IgD-negative memory B cell (primary cell): ENCODE data around the gene WASF2. TPM values are rescaled to one million over a fixed set of nuclear protein-coding genes. Genes with fewer than 3 reads are reported as not detected.
A peak's percentile ranks its signal among the peaks of the same experiment; 100 is the strongest.

ENCODE experiments used
- H3K27ac Mint-ChIP-seq, 3 donors: one replicate each; pipeline ENCODE4 v1.8.0; 2020 to 2022; ENCODE audit warnings: mild to moderate bottlenecking in 3 of 3, mixed read lengths in 3 of 3, moderate library complexity in 1 of 3
- H3K27me3 Mint-ChIP-seq: one replicate; pipeline ENCODE4 v1.8.0; 2021; ENCODE audit warnings: mixed read lengths
- H3K36me3 Mint-ChIP-seq: one replicate; pipeline ENCODE4 v1.8.0; 2020; ENCODE audit warnings: mild to moderate bottlenecking, mixed read lengths
- H3K4me1 Mint-ChIP-seq, 3 donors: one replicate each; pipeline ENCODE4 v1.8.0; 2020 to 2022; ENCODE audit warnings: mixed read lengths in 3 of 3, mild to moderate bottlenecking in 1 of 3
- H3K4me3 Mint-ChIP-seq, 4 donors: one replicate each; pipeline ENCODE4 v1.8.0; 2020 to 2022; ENCODE audit warnings: mild to moderate bottlenecking in 4 of 4, mixed read lengths in 4 of 4, moderate library complexity in 3 of 4
- H3K9me3 Mint-ChIP-seq, 3 donors: one replicate each; pipeline ENCODE4 v1.8.0; 2020 to 2021; ENCODE audit warnings: mixed read lengths in 3 of 3, mild to moderate bottlenecking in 1 of 3
- polyA plus RNA-seq: library from polyadenylated mRNA; unstranded; fragments of 300-500 nt; fragmentation: Illumina TruSeq; gene quantifications from one replicate; pipeline ENCODE4 v1.2.3, GENCODE V29; 2021

WASF2 gene
- polyA plus RNA-seq, 1 donor from 2014 or later = 105 TPM

DNA sequence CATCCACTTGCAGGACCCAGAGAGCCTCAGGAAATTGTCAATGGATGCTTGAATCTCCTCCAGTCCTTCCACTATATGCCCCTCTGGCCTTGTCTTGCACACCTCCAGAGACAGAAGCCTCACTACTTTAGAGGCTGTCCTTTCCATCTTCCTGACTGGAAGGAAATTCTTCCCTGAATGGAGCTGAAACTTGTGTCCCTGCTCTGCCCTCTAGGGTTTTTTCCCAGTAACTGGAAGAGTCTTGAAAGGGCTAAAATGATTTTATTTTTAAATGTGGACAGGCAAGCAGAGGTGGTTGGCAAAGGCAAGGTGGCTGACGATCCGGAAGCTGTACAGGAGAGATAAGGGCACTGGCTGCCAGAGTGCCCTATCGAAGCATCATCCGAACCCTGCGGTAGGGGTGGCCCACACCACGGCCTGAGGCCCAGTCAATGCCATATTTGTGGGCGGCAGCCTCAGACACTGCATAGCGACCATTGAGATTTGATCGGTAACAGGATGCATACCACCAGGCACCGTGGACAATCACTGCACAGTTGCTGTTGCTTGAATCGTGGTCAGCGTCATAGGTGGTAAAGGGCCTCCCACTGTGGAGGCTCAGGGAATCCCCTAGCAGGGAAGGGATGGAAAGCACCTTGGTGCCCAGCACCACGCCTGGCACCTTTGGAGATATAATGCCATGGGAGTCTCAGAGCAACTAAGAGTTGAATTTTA, 120.9 kb downstream of the WASF2 start:
- H3K27ac Mint-ChIP-seq = peak overlapping the region; percentile 7 to 85 (median 78)
- H3K27me3 Mint-ChIP-seq = no peaks in the 10 kb centered on the region
- peak overlapping the region in 3 of 4 donors; percentile 67 to 90 (median 86) for H3K4me3 Mint-ChIP-seq
- no peaks in the 10 kb centered on the region for H3K9me3 Mint-ChIP-seq
- H3K4me1 Mint-ChIP-seq = peaks cover 26 to 47% (median 33%) of the 10 kb centered on the region in 3 donors
- no peaks in the 10 kb centered on the region for H3K36me3 Mint-ChIP-seq

DNA sequence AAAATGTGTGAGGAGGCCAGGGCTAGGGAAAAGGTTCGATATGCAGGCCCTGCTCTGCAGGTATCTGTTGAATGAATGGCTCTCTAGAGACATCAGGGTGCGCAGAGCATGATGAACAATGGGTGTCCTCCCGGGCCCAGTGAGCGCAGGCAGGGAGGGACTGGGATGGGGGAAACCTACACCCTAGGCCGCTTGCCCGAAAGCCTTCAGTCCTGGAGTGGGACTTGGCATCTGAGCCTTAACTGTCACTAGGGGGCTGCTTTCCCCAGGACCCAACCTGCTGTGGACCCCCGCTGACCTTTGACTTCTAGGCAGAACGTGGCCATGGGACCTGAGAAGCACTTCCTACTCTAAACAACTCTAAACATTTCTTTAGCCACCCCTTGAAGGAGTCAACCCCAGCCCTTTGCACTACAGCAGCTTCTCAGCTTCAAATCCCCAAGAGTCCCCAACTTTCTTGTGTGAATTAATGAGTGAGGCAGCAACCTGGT, 122.8 kb downstream of the WASF2 start:
- Mint-ChIP-seq H3K27me3 (no peaks in the 10 kb centered on the region), H3K27ac (no peak overlapping the region), H3K36me3 (no peaks in the 10 kb centered on the region), H3K4me1 (peaks cover 24 to 43% (median 30%) of the 10 kb centered on the region in 3 donors), H3K9me3 (no peaks in the 10 kb centered on the region), H3K4me3 (peak overlapping the region; percentile 73 to 91 (median 77))

DNA sequence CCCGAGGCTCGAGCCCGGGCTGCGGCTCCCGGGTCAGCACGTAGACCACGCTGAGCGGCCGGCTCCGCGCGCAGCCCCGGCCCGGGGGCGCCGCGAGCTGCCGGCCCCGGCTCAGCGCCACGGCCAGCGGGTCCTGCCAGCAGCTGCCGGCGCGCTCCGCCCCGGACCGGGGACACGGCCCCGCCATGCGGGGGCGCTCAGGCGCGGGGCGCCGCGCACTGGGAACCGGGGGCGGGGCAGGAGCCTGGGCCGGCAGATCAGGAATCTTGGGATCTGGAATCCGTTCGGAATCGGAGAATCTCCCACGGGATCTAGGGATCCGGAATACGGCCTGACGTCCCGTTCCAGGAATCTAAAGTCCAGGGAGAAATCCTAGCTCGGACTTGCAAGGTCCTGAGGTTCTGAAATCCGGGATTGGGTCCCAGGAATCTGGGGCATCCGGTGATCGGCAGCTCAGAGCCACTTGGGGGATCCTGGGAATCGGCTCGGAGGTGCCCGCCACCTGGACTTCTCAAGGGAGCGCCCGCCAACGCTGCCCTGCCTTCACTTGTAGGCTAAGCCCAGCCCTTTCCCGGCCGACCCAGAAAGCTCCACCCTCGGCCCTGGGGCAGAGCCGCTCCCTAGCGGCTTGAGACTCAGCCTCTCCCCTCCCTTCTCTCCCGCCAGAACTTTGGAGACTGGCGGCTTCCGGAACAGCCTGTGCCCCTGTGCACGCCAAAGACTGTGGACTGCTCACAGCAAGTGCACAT, 123.4 kb downstream of the WASF2 start, which contains the start of gene MAP3K6:
TSS of gene MAP3K6 (minus strand) at position 551 of the 749 bp plus-strand sequence. CDS start at position 187, 364 bp downstream.
- peak within 1 kb of the TSS; percentile 83 to 96 (median 91) for H3K4me3 Mint-ChIP-seq
- H3K4me1 Mint-ChIP-seq = peaks cover 22 to 38% (median 26%) of the 10 kb centered on the region in 3 donors
- peak within 1 kb of the TSS in 1 of 3 donors; percentile 61 for H3K27ac Mint-ChIP-seq
- H3K9me3 Mint-ChIP-seq = no peaks in the 10 kb centered on the region
- no peaks in the 10 kb centered on the region for H3K36me3 Mint-ChIP-seq
- H3K27me3 Mint-ChIP-seq = no peaks in the 10 kb centered on the region

DNA sequence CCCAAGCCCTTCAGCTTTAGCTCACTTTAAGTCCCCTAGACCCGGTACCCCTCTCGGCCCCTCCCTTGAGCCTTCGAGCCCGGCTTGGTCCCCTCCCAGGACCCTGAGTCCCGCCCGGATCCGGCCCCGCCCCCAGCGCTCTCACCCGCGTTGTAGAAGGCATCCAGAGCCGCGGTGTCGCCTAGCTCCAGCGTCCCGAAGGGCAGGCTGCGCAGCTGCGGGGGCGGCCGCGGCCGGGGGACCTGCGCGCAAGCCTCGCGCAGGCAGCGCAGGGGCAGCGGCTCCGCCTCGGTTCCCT, 123.9 kb downstream of the WASF2 start:
- Mint-ChIP-seq H3K27ac (peak overlapping the region in 1 of 3 donors; percentile 61), H3K9me3 (no peaks in the 10 kb centered on the region), H3K36me3 (no peaks in the 10 kb centered on the region), H3K4me1 (peaks cover 22 to 37% (median 26%) of the 10 kb centered on the region in 3 donors), H3K27me3 (no peaks in the 10 kb centered on the region), H3K4me3 (peak overlapping the region; percentile 83 to 96 (median 91))

DNA sequence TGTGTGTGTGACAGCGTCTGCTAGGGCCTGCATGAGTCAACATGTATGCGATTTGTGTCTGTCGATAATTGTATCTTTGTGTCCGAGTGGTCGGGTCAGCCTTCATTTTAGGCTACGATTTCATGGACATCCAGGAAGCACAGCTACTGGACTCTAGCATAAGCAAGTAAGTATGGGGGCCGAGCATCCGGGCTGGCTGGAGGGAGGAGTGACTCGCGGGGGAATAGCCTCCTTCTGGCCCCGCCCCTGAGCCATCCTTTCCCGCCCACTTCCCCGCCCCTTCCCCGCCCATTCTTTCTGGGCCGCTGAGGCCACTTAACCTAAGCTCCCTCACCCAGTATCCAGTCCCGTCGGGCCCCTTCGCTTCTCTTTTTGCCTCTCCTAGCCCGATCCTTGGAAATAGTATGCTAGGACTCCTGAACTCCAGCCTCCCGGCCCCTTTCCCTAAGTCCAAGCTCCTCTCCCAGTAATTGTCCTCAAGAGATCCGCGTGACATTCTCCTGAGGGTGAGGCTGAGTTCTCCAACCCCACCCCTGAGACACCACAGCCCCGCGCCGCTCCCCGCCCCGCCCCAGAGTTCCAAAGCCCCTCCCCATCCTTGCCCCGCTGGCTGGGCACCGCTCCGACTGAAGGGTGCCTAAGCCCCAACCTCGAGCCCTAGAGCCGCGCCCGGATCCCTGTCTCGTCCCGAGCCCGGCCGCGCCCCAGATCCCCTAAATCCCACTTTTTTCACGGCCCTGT, 124.4 kb downstream of the WASF2 start:
- Mint-ChIP-seq H3K4me3 (peak overlapping the region; percentile 83 to 96 (median 91)), H3K9me3 (no peaks in the 10 kb centered on the region), H3K27me3 (no peaks in the 10 kb centered on the region), H3K36me3 (no peaks in the 10 kb centered on the region), H3K4me1 (peaks cover 22 to 34% (median 26%) of the 10 kb centered on the region in 3 donors), H3K27ac (peak overlapping the region in 2 of 3 donors; percentile 16 to 61)

DNA sequence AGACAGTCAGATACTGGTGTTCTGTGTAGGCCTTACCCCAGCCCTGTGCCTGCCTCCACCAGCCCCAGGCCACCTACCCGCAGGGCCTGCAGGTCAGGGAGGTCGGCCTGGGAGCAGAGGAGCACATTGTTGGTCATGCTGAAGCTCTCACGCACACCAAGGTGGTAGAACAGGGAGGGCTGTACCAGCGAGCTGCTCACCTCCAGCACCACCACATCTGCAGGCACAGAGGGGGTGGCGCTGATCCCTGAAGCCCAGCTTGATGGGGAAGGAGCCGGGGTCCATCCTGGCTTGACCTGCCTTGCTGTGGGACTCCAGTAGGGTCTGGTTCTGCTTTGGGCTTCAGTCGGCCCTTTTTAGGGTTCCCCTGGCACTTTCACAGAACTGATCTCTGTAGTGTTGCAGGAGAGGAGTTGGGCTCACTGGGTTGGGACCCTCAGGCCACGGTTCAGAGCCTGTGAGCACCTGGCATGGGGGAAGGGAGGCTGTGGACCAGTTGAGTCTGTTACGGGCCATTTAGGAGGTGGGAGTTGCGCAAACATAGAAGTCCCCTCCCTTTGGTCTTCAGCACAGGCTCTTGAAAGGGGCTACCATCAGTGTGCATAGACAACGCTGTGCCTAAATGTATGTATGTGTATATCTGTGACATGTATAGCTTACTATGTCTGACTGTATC, 125.1 kb downstream of the WASF2 start:
- H3K9me3 Mint-ChIP-seq = no peaks in the 10 kb centered on the region
- peak overlapping the region in 1 of 3 donors; percentile 61 for H3K27ac Mint-ChIP-seq
- no peaks in the 10 kb centered on the region for H3K36me3 Mint-ChIP-seq
- H3K27me3 Mint-ChIP-seq = peaks cover 2% of the 10 kb centered on the region
- H3K4me1 Mint-ChIP-seq = peaks cover 25 to 36% (median 28%) of the 10 kb centered on the region in 3 donors
- peak overlapping the region; percentile 83 to 96 (median 91) for H3K4me3 Mint-ChIP-seq

DNA sequence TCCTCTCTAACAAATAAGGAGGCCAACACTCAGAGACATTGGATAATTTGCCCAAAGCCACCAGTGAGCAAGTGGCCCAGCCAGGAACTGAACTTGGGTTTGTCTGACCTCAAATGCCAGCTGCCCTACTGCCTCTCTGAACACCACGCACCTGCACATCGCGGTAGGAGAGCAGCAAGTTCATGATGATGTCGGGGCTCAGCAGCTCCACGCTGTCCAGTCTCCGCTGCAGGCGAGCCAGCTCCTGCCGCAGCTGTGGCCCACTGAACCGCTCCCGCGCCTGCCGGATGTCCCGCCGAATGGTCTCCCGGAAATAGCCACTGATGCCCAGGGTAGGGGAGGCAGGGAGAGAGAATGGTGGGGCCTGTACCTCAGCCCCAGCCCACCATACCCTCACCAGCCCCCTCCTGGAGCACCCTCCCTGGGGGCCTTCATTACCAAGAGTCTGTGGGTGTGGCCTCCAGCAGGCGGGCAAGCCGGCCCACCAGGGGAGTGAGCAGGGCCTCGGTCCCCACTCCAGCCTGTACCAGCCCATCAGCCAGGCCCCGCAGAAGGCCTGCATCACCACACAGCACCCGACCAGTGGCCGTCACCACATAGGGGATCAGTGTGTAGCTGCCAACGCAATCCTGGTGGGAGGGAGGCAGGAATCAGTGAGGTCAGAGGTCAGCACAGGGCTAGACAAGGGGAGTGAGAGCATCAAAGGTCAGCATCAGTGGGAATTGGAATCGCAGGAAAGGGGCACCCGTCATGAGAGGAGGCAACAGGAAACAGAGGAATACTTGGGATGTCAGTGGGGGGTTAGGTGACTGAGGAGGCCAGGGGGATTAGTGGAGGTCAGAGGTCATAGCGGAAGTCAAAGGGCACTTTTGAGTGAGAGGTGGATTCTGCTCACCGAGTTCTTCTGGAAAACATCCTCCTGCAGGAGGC, 125.9 kb downstream of the WASF2 start:
- Mint-ChIP-seq H3K9me3 (no peaks in the 10 kb centered on the region), H3K36me3 (no peaks in the 10 kb centered on the region), H3K4me1 (peaks cover 23 to 34% (median 24%) of the 10 kb centered on the region in 3 donors), H3K4me3 (peak overlapping the region in 3 of 4 donors; percentile 12 to 58 (median 41)), H3K27me3 (peaks cover 2% of the 10 kb centered on the region), H3K27ac (peak overlapping the region in 1 of 3 donors; percentile 45)

DNA sequence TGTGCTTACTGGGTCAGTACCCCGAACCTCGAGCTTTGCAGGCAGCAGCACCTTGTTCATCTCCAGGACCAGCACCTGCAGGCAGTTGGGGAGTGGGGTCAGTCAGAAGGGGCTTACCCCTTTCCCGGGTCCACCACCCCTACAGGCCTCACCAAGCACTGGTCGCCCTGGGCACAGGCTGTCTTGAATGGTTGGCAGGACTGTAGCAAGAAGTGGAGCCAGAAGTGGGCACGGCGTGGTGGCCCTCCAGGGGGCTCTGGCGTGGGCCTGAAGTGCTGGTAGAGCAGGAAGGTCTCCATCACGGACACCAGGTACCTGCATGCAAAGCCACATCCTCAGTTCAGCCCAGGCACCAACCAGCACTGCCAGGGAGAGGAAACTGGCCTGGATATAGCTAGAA, 128.4 kb downstream of the WASF2 start:
- Mint-ChIP-seq H3K36me3 (no peaks in the 10 kb centered on the region), H3K4me3 (peak overlapping the region; percentile 12 to 70 (median 42)), H3K27ac (peak overlapping the region in 1 of 3 donors; percentile 47), H3K9me3 (no peaks in the 10 kb centered on the region), H3K4me1 (peaks cover 25 to 32% (median 29%) of the 10 kb centered on the region in 3 donors), H3K27me3 (peaks cover 2% of the 10 kb centered on the region)

DNA sequence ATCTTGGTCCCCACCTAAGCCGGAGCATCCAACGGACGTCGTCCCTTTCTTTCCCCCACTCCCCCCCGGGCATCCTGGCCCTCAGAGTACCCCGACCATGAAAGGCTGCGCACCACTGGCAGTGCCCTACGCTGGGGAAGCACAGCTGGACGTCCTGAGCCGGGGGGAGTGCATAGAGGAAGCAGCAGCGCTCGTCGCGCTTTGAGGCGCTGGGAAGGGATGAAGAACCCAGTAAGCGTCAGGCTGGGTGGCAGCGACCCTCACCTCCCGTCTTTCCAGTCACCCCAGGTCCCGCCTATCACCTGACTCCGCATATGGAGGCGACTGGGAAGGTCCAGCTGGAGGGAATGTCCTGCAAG, 128.9 kb downstream of the WASF2 start:
- no peak overlapping the region for H3K27ac Mint-ChIP-seq
- peak overlapping the region; percentile 12 to 86 (median 75) for H3K4me3 Mint-ChIP-seq
- no peaks in the 10 kb centered on the region for H3K36me3 Mint-ChIP-seq
- peaks cover 2% of the 10 kb centered on the region for H3K27me3 Mint-ChIP-seq
- no peaks in the 10 kb centered on the region for H3K9me3 Mint-ChIP-seq
- H3K4me1 Mint-ChIP-seq = peaks cover 25 to 33% (median 32%) of the 10 kb centered on the region in 3 donors

DNA sequence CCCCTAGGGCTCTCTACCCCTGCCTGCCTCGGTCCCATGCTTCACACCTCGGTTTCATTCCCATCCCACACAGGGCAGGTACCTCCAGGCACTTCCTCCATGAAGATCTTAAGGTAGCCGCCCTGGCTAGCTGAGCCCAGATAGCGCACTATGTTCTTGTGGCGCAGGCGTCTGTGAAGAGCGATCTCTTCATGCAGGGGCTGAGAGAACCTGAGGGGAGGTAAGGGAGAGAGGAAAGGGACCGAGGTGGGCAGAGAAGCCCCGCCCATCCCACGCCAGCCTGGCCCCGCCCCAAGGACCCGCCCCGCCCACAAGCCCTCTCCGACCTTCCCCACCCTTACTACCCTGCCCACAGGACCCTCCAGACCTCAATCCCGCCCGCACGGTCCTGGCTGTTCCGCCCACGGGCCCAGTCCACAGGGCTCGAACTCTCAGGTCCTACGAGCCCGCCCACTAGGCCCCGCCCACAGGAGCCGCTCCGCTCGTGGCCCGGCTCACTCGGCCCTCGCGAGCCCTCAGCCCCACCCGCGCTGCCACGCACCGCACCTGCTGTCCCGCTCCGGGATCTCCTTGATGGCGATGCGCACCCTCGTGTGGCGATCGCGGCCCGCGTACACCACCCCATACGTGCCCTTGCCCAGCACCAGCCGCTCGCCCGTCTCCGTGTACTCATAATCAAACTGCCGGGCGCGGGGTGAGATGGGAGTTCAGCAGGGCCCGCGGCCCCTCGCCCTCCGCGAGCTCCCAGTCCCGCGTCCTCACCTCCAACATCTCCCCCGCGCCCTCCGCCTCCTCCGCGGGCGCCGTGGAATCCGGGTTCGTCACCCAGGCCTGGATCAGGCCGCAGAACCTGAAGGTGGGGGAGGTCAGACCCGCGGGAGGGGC, 129.6 kb downstream of the WASF2 start:
- Mint-ChIP-seq H3K27ac (no peak overlapping the region), H3K4me1 (peaks cover 25 to 39% (median 32%) of the 10 kb centered on the region in 3 donors), H3K27me3 (peaks cover 2% of the 10 kb centered on the region), H3K9me3 (no peaks in the 10 kb centered on the region), H3K4me3 (peak overlapping the region; percentile 12 to 86 (median 75)), H3K36me3 (no peaks in the 10 kb centered on the region)

DNA sequence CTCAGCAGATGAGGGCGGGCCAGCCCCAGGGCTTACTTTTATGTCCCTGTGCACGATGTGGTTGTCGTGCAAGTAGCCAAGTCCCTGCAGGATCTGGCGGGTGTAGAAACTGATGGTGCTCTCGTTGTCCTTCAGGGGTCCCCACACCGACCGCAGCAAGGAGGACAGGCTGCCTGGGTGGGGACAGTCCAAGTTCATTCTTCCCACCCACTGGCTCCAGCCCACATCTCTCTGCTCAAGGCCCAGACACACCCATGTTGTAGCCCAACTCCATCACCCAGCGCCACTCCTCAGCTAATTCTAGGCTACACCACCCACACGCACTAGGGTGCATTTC, 130.2 kb downstream of the WASF2 start:
- Mint-ChIP-seq H3K9me3 (no peaks in the 10 kb centered on the region), H3K27ac (no peak overlapping the region), H3K36me3 (no peaks in the 10 kb centered on the region), H3K4me1 (peaks cover 20 to 35% (median 29%) of the 10 kb centered on the region in 3 donors), H3K27me3 (peaks cover 2% of the 10 kb centered on the region), H3K4me3 (peak overlapping the region; percentile 12 to 86 (median 75))

DNA sequence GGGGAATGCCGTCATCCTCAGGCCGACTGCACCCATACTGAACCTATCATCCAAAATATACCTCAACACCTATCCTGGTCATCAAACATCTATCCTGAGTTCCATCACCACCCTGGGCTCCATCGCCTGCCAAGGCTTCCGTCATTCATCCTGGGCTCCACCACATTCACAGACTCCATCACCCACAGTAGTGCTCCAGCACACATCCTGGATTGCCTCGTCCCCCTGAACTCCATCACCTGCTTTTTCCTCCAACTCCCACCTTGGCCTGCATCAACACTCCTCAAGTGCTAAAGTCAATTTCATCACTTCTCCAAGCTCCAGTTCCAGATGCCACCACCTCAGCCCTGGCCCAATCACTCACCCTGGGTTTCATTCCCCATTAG, 131.0 kb downstream of the WASF2 start:
- Mint-ChIP-seq H3K4me1 (peaks cover 17 to 32% (median 29%) of the 10 kb centered on the region in 3 donors), H3K4me3 (peak overlapping the region; percentile 12 to 77 (median 67)), H3K27me3 (peaks cover 2% of the 10 kb centered on the region), H3K27ac (peak overlapping the region in 2 of 3 donors; percentile 23 to 85), H3K36me3 (no peaks in the 10 kb centered on the region), H3K9me3 (no peaks in the 10 kb centered on the region)
